Calu3 (cell line): Measurements from ENCODE around the gene LRIG3. TPM values are rescaled to one million over a fixed set of nuclear protein-coding genes. Genes with fewer than 3 reads are reported as not detected.

Experiments
- BruUV-seq: library from RNA; stranded (reverse); fragments of 400-500 nt; replicated peaks from 2 replicates; lab custom pipeline; 2021; lab: Mats Ljungman, UMichigan
- CTCF ChIA-PET: fragments of 300-600 bp; sonication (Branson Sonifier 250); formaldehyde crosslinking; loops from one replicate; lab custom pipeline; 2022; ENCODE audit warnings: antibody characterized with exemption; lab: Charles Lee
- DNase-seq: peaks from one replicate; pipeline ENCODE4 v3.0.0; 2022
- H3K27ac Mint-ChIP-seq: one replicate; pipeline ENCODE4 v1.8.0; 2022; ENCODE audit warnings: mixed read lengths; ENCODE audit not compliant: unreplicated experiment
- H3K27me3 Mint-ChIP-seq: one replicate; pipeline ENCODE4 v1.8.0; 2022; ENCODE audit warnings: mixed read lengths; ENCODE audit not compliant: unreplicated experiment
- H3K36me3 Mint-ChIP-seq: one replicate; pipeline ENCODE4 v1.8.0; 2022; ENCODE audit warnings: mild to moderate bottlenecking, moderate library complexity, mixed read lengths; ENCODE audit not compliant: insufficient read depth, unreplicated experiment
- H3K4me1 Mint-ChIP-seq: one replicate; pipeline ENCODE4 v1.8.0; 2022; ENCODE audit warnings: mild to moderate bottlenecking, low read depth, mixed read lengths; ENCODE audit not compliant: unreplicated experiment
- H3K4me3 Mint-ChIP-seq: one replicate; pipeline ENCODE4 v1.8.0; 2022; ENCODE audit warnings: mild to moderate bottlenecking, low read depth, moderate library complexity, mixed read lengths; ENCODE audit not compliant: unreplicated experiment
- H3K9me3 Mint-ChIP-seq: one replicate; pipeline ENCODE4 v1.8.0; 2022; ENCODE audit warnings: low read depth, mixed read lengths; ENCODE audit not compliant: unreplicated experiment
- CTCF ChIP-seq: fragments of 200-600 bp; IDR thresholded peaks from one replicate; pipeline ENCODE4 v1.8.0; 2022; ENCODE audit warnings: antibody characterized with exemption; ENCODE audit not compliant: unreplicated experiment
- intact Hi-C: fragments of 100-400 bp; cut with micrococcal nuclease; formaldehyde crosslinking; loops from one replicate; pipeline ENCODE4 v1.10.0; 2022; ENCODE audit not compliant: unreplicated experiment
- total RNA-seq: library from RNA; stranded (reverse); gene quantifications from 2 replicates; pipeline ENCODE4 v1.2.3, GENCODE V29; 2022

LRIG3 gene
- total RNA-seq, 1 experiment from 2014 or later, result 357 TPM

GRCh38 chr12:58896278-58896677, 24.0 kb downstream of the LRIG3 start:
- BruUV-seq, result no TSS peak

GRCh38 chr12:58895053-58895452, 25.3 kb downstream of the LRIG3 start:
- no peaks in the 10 kb centered on the region for H3K27me3 Mint-ChIP-seq
- no peaks in the 10 kb centered on the region for H3K9me3 Mint-ChIP-seq
- CTCF ChIA-PET, result no interaction called here
- TF ChIP-seq CTCF, result no peak
- H3K27ac Mint-ChIP-seq, result peak overlapping the region; percentile 53
- peaks cover 88% of the 10 kb centered on the region for H3K36me3 Mint-ChIP-seq
- intact Hi-C loops, result loop anchor here (10.0 kb wide), 1 partner anchor 350 kb away; no protein-coding TSS in a partner anchor
- DNase-seq, result no peak
- no TSS peak for BruUV-seq
- H3K4me3 Mint-ChIP-seq, result peak overlapping the region; percentile 61
- H3K4me1 Mint-ChIP-seq, result peaks cover 91% of the 10 kb centered on the region

More at GRCh38 chr12:58896278-58896677, 24.0 kb downstream of the LRIG3 start:
- intact Hi-C loops, result loop anchor here (10.0 kb wide), 1 partner anchor 351 kb away; no protein-coding TSS in a partner anchor
- no peak for TF ChIP-seq CTCF
- H3K36me3 Mint-ChIP-seq, result peaks cover 89% of the 10 kb centered on the region
- CTCF ChIA-PET, result interaction anchor here (0.9 kb wide), 1 partner anchor 12 kb away, joined by 3 read pairs; no protein-coding TSS in a partner anchor
- H3K4me3 Mint-ChIP-seq, result peak overlapping the region; percentile 61
- peaks cover 95% of the 10 kb centered on the region for H3K4me1 Mint-ChIP-seq
- peak overlapping the region; percentile 53 for H3K27ac Mint-ChIP-seq
- no peaks in the 10 kb centered on the region for H3K27me3 Mint-ChIP-seq
- no peaks in the 10 kb centered on the region for H3K9me3 Mint-ChIP-seq
- no peak for DNase-seq

GRCh38 chr12:58894040-58894439, 26.3 kb downstream of the LRIG3 start:
- no peak overlapping the region for H3K27ac Mint-ChIP-seq
- H3K4me1 Mint-ChIP-seq, result peaks cover 81% of the 10 kb centered on the region
- peak overlapping the region; percentile 61 for H3K4me3 Mint-ChIP-seq
- no peaks in the 10 kb centered on the region for H3K27me3 Mint-ChIP-seq
- TF ChIP-seq CTCF, result no peak
- no peaks in the 10 kb centered on the region for H3K9me3 Mint-ChIP-seq
- no TSS peak for BruUV-seq
- DNase-seq, result no peak
- peaks cover 88% of the 10 kb centered on the region for H3K36me3 Mint-ChIP-seq
- intact Hi-C loops, result loop anchor here (10.0 kb wide), 1 partner anchor 349 kb away; no protein-coding TSS in a partner anchor
- CTCF ChIA-PET, result no interaction called here

- Mint-ChIP-seq H3K27me3 (no peaks in the 10 kb centered on the region), H3K4me3 (peak overlapping the region; percentile 61), H3K27ac (no peak overlapping the region), H3K36me3 (peaks cover 86% of the 10 kb centered on the region), H3K9me3 (no peaks in the 10 kb centered on the region), H3K4me1 (peaks cover 75% of the 10 kb centered on the region)
- intact Hi-C loops, result loop anchor here (10.0 kb wide), 1 partner anchor 349 kb away; no protein-coding TSS in a partner anchor
- BruUV-seq, result no TSS peak
- CTCF ChIA-PET, result no interaction called here
- no peak for TF ChIP-seq CTCF
- no peak for DNase-seq
Measured at GRCh38 chr12:58893495-58893894, 26.8 kb downstream of the LRIG3 start.
